HG02981 (cell line): ENCODE data around the gene TSPAN33.
"Not testable (repeated sequence)": the region's sequence is repeated elsewhere in the genome, so short reads cannot be mapped to it uniquely, and the experiment has no call there.

Source experiments
- ATAC-seq: cut with Tn5 transposase; IDR thresholded peaks from one replicate; pipeline ENCODE4 v1.9.1; 2021; ENCODE audit warnings: mild to moderate bottlenecking, moderate library complexity; ENCODE audit not compliant: unreplicated experiment

Gene TSPAN33, protein sequence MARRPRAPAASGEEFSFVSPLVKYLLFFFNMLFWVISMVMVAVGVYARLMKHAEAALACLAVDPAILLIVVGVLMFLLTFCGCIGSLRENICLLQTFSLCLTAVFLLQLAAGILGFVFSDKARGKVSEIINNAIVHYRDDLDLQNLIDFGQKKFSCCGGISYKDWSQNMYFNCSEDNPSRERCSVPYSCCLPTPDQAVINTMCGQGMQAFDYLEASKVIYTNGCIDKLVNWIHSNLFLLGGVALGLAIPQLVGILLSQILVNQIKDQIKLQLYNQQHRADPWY

DNA sequence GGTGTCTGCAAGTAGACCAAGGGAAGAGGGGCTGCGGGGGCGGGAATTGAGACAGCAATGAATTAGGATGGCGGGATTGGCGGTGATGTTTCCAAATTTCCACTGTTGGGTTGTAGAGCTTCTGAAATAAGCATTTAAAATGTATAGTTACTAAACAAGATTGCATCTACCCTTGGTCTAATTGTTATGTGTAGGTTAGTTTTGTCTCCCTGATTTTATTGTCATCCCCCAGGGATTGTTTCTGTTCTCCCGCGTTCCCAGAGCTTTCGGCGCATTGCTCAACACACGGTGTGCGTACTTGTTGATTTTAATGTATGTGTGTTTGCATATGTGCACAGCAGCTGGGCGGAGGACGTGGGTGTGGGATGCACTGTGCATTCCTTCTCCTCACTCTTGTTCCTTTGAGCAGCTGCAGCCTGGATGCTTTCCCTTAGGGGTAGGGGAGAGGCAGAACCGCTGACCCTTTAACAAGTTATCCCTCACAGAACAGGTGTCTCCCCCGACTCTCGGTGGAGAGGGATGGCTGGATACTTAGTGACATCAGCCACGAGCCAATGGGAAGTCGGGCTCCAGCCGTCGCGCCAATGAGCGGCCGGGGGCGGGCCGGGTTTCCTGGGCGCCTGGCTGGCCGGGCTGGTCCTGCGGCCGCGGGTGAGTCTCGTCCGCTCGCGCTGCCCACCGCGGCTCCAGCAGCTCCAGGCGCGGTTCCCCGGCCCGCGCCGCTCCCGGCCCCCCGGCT, at the start of gene TSPAN33:
Gene TSPAN33, plus strand, starts transcription at position 613 of the 739 bp plus-strand sequence. CDS start 274 bp downstream, outside the sequence.
- ATAC-seq = peak; percentile 68

DNA sequence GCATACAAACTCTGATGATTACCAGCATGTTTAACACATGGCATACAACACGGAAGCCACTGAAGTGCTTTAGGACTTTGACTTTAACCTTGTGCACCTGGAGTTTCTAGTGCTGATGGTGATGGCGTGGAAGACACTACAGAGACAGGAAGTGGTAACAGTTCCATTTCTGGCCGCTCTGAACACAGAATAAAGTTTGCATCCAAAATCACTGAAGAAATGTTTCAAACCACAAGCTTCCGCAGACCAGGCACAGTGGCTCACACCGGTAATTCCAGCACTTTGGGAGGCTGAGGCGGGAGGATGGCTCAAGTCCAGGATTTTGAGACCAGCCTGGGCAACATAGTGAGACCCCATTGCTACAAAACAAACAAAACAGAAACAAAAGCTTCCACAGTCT, 49.2 kb upstream of the TSPAN33 start:
- peak; percentile 82 for ATAC-seq

DNA sequence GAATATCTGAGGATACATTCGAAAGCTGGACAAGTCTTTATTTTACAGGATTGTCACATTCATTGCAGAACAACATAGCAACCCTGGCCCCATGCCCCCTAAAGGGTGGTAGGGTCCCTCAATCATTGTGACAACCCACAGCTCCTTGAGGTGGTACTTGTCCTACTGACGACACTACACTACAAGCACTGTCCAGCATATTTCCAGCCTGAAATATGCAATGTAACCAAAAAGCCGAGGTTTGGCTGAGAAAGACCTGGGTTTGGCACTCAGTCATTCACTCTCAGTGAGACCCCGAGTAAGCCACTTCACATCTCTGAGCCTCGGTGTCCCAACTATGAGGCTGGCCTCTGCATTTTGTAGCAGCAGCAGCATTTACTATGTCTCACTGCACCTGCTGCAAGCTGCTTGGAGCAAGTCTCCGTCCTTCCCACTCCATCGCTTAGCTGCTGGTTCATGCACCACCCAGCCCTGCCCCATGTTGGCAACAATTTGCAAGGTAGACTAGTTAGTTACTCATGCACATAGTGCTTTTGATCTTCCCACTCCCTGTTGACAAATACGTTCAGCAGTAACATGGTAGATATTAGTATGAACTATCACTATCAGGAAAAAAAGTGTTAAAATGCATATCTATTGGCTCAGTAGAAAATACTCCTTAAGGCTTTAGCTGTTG, 46.0 kb upstream of the TSPAN33 start:
- no peak for ATAC-seq

DNA sequence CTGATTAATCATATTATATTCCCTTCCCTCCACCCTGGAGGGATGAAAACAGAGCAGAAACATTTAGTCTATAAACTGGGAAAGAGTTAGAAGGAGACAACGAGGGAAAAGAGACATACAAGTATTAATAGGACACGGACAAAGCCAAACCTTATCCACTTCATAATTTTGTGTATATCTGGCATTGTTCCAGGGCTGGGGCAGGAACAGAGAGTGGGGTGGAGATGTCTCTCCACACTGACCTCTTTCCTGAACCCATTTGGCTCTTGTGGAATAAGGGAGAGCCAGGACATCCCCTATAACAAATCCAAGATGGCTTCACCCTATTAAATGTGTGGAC, 43.7 kb upstream of the TSPAN33 start:
- no peak for ATAC-seq

DNA sequence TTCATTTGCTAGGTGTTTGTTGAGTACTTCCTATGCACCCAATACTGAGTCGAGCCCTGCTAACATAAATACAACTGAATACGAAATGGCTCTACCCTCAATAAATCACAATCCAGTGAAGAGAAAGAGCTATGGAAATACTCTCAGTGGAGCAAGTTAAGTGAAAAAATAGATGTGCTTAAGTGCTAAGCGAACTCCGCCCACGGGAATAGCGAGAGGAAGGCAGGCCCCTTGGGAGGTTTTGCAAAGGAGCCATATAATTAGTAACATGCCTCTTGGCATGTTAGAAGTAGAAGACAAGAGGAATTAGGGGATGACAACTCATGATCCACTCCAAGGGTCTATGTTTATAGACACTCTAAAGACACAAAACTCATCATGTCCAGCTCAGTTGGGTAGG, 42.8 kb upstream of the TSPAN33 start:
- no peak for ATAC-seq

DNA sequence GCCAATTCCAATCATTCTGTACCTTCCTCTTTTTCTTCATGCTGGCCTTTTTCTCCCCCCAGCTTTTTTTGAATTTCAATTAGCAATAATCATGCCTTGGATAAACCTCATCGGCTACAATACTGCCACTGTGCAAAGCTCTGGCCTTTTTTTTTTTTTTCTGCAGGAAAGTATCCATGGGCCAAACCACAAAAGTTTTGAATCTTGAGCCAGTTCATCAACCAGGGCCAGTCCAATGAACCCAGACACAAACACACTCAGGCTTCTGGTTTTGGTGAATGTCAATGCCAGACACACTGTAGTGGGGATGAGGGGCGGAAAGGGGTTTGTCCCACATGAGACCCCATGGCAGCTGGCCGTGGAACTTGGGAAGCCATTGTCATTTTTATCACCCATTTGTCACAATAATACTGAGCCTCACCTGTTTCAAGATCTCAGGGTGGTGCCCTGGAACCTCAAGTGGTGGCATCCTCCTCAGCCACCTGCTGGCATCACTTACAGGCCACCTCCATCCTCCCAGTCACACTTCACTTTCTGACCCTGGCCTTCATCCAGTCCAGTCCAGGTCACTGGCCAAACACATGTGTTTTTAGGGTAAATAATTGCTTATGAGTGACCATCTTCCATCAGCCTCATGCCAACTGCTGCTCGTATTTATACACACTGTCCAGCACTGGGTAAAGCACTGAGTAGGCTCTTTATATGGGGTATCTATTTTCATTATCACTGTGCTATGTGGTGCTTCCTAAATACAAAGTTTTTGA, 40.8 kb upstream of the TSPAN33 start:
- no peak for ATAC-seq

DNA sequence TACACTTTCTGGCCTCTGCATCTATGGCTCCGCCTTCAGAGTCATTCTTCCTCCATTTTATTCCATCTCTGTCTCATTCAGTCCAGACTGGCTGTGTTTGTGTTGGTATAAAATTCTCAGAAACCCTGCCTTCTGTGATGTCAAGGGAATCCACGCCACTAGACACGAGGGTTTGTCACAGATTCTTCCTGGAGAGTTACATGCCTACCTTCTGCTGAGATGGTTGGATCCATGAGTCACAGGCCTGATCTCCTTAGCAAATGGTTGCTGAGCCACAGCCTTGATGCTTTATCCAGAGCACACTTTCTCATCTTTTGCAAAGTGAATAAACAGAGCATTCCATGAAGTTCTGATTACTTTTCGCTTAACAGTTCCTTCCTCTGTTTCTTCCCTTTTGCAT, 35.9 kb upstream of the TSPAN33 start:
- ATAC-seq = no peak

DNA sequence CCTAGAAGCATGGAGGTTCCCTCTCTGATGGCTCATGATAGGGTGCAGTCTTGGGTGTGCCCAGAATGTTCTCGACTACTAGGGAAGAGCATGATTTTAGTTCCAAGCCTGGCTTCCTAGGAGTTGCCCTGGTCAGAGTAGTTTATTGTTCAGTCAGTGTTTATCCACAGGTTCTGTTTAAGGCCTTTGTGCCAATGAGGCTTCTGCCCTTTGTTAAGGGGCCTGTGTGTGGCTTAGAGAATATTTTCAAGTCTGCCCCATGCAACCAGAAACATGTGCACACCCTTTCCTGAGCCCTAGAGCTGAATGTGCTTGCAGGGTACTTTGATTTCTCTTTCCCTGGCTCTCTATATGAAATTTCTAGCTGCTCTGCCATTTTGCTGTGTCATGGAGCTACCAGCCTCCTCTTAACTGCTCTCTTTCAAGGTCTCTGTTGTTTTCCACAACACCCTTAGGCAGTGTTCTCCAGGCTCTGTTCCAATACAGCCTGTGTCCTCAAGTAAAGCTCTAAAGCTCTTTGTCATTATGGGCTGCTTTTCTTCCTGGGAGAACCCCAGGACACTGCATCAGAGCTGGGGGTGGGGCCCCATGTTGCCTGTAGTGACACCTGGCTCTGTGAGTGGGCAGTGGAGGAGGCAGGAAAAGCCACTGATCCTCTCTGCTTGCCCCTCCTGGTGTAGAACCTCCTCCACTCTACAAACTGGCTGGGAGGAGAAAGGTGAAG, 34.1 kb upstream of the TSPAN33 start:
- ATAC-seq = no peak

DNA sequence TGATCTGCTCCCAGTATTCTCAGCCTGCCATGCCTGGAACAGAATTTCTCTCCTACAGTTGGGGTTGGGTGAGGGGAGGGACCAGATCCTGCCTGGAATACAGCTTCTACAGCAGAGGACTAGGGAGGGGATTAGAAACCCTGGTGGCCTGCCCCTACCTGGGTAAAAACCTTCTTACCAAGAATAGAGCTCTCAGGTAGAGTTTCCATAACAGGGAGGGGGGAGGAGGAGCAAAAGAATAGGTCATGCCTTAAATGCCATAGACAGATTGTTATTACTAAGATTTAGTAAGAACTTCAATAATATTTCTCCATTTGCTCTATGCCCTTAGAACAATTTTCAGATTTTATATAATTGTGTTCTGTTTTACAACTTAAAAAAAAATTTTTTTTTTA, 33.5 kb upstream of the TSPAN33 start:
- no peak for ATAC-seq

DNA sequence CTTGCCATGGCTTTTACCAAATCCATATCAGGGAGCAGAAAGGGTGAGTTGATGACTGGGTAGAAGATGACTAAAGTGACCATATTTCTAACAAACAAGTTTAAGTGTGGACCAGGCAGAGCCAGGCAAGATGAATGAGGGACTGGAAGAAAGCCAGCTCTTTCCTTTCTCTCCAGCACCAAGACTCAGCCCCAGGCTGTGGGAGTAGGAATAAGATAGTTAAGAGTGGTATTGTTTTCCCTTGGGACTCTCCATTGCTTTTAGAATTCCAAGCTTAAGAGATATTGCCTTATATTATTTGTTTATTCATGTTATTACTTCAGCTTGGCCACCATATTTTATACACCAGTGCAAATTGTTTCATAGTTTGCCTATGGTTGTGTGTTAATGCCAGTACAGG, 28.8 kb upstream of the TSPAN33 start:
- no peak for ATAC-seq

DNA sequence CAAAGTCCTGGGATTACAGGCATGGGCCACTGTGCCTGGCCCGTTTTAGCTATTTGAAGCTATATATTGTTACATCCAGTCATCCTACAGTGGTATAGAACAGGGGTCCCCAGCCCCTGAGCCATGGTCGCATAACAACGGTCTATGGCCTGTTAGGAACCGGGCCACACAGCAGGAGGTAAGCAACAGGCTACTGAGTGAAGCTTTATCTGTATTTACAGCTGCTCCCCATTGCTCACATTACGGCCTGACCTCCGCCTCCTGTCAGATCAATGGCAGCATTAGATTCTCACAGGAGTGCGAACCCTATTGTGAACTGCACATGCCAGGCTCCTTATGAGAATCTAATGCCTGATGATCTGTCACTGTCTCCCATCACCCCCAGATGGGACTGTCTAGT, 26.3 kb upstream of the TSPAN33 start:
- ATAC-seq = no peak

DNA sequence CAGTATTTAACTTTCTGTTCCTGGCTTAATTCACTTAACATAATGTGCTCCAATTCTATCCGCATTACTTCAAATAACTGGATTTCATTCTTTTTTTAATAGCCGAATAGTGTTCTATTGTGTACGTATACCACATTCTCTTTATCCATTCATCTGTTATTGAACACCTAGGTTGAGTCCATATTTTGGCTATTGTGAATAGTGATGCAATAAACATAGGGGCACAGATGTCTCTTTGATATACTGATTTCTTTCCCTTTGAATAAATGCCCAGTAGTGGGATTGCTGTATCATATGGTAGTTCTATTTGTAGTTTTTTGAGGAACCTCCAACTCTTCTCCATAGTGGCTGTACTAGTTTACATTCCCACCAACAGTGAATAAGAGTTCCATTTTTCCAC, 25.5 kb upstream of the TSPAN33 start:
- ATAC-seq = no peak

DNA sequence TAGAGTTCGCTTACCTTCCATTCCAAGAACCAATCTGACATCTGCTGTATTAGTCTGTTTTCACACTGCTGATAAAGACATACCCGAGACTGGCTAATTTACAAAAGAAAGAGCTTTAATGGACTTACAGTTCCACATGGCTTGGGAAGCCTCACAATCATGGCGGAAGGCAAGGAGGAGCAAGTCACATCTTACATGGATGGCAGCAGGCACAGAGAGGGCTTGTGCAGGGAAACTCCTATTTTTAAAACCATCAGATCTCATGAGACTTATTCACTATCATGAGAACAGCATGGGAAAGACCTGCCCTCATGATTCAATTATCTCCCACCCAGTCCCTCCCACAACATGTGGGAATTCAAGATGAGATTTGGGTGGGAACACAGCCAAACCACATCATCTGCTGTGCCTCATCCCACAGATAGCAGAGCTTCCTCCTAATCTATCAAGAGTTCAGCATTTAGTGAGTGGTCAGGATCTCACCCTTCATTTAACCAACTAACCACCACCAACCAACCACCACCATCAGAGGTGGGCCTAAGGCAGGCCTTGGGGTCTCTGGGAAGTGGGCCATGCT, 22.9 kb upstream of the TSPAN33 start:
- ATAC-seq = not testable (repeated sequence)

DNA sequence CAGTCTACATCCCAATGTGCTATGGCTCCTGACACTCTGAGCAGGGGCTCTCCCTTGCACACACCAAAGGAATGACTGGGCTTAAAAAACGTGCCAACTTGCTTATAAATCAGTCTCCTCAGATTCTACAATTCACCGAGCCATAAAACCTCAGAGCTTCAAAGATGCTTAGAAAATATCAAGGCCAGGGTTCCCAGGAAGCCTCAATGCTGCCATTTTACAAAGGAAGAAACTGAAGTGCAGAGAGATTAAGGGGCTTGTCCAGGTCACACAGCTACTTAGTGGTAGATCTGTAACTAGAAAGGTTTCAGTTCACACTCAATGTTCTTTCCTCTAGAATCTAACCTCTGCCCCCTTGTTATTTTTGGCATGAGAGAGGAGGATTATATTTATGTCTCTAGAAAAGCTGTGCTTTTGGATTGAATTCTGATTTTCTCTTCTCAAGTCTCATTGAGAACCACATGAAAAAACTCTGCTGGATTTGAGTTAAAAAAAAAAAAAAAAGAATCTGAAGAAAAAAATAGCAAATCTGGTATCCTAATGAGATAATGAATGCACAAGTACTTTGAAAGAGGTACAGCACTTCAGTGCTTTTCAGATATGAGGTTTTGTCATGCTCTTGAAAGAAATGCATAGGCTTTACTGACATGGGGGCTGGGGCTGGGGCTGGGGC, 22.3 kb upstream of the TSPAN33 start:
- ATAC-seq = peak; percentile 56

DNA sequence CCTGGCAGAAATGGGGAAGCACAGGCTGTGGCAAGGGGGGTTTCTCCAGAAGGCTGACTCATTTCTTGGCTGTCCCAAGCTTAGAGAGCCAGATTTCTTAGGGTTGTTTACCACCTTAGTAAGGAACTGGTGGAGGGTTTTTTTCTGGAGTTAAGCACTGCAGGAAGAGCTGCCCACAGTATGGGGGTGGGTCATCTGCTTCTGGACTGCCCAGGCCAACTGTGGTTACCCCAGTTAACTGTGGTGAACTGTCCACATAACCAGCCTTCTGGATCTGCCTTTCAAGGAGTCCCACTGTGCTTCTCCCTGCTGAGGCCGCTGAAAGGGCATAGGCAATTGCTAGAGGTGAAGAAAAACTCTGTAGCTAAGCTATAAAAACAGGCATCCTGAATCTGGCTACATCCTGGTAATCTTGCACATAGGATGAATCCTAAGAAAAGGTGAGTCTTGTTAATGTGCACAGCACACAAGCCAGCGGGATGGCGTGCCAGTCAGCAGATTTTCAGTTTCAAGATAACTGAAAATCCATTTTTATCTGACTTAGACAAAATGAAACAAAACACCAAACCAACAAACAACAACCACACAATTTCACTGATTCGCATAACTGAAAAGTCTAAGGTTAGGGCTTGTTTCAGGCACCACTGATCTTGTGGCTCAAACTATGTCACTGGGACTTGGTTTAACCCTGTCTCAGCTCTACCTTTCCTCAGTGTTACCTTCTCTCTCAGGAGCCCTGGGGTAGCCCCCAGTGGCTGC, 21.6 kb upstream of the TSPAN33 start:
- peak; percentile 55 for ATAC-seq

DNA sequence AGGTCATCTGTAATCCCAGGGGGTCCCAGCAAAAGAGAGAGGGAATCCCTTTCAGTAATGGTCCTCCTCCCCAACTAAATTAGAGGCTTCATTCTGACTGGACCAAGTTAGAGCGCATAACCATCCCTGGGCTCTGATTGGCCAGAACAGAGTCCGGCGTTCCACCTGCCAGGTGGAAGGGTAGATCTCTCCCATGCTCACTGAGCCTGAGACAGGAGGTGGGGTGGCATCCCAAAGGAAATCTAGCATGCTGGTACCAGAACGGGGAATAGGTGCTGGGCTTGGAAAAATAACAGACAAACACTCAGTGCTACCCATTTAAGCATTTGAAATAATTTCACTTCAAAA, 21.0 kb upstream of the TSPAN33 start:
- no peak for ATAC-seq

DNA sequence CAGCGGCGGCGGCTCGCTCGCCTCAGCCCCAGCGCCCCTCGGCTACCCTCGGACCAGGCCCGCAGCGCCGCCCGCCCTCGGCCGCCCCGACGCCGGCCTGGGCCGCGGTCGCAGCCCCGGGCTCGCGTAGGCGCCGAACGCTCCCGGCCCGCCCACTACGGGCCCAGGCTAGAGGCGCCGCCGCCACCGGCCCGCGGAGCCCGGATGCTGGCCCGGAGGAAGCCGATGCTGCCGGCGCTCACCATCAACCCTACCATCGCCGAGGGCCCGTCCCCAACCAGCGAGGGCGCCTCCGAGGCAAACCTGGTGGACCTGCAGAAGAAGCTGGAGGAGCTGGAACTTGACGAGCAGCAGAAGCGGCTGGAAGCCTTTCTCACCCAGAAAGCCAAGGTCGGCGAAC, 18.2 kb upstream of the TSPAN33 start:
- no peak for ATAC-seq

DNA sequence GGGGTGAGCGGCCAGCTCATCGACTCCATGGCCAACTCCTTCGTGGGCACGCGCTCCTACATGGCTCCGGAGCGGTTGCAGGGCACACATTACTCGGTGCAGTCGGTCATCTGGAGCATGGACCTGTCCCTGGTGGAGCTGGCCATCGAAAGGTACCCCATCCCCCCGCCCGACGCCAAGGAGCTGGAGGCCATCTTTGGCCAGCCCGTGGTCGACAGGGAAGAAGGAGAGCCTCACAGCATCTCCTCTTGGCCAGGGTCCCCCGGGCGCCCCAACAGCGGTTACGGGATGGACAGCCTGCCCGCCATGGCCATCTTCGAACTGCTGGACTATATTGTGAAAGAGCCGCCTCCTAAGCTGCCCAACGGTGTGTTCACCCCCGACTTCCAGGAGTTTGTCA, 17.4 kb upstream of the TSPAN33 start:
- ATAC-seq = no peak

DNA sequence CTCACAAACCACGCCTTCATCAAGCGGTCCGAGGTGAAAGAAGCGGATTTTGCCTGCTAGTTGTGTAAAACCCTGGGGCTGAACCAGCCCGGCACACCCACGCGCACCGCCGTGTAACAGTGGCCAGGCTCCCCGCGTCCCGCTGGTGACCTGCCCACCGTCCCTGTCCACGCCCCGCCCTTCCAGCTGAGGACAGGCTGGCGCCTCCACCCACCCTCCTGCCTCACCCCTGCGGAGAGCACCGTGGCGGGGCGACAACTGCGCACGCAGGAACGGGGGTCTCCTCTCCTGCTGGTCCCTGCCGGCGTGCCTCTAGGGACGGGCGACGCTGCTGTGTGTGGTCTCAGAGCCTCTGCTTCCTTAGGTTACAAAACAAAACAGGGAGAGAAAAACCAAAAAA, 16.9 kb upstream of the TSPAN33 start:
- ATAC-seq = no peak
